Measurements from ENCODE around the gene ZNRF2.

The ZNRF2 gene

GRCh38 chr7:30322271-30323005 is 38.0 kb downstream of the ZNRF2 start:
- DNase-seq (ENCODE audit: low read depth) = no peak

GRCh38 chr7:30323006-30323355 is 38.6 kb downstream of the ZNRF2 start:
- no peak for DNase-seq (ENCODE audit: low read depth)

GRCh38 chr7:30327813-30328212 is 43.4 kb downstream of the ZNRF2 start:
- DNase-seq (ENCODE audit: low read depth) = no peak

GRCh38 chr7:30328381-30328780 is 44.0 kb downstream of the ZNRF2 start:
- DNase-seq (ENCODE audit: low read depth) = no peak

GRCh38 chr7:30329716-30330115 is 45.3 kb downstream of the ZNRF2 start:
- no peak for DNase-seq (ENCODE audit: low read depth)

- no peak for DNase-seq (ENCODE audit: low read depth)
Observed at GRCh38 chr7:30330134-30331111, 46.0 kb downstream of the ZNRF2 start.

- no peak for DNase-seq (ENCODE audit: low read depth)
Observed at GRCh38 chr7:30331338-30331737, 46.9 kb downstream of the ZNRF2 start.

- no peak for DNase-seq (ENCODE audit: low read depth)
Observed at GRCh38 chr7:30332549-30332948, 48.2 kb downstream of the ZNRF2 start.

- no peak for DNase-seq (ENCODE audit: low read depth)
Observed at GRCh38 chr7:30335763-30336487, 51.5 kb downstream of the ZNRF2 start.

GRCh38 chr7:30344513-30344912 is 60.1 kb downstream of the ZNRF2 start:
- no peak for DNase-seq (ENCODE audit: low read depth)

GRCh38 chr7:30347226-30348082 is 63.1 kb downstream of the ZNRF2 start:
- no peak for DNase-seq (ENCODE audit: low read depth)

- DNase-seq (ENCODE audit: low read depth) = no peak
Observed at GRCh38 chr7:30348083-30348560, 63.7 kb downstream of the ZNRF2 start.

- DNase-seq (ENCODE audit: low read depth) = no peak
Observed at GRCh38 chr7:30349170-30349569, 64.8 kb downstream of the ZNRF2 start.

GRCh38 chr7:30349816-30350215 is 65.4 kb downstream of the ZNRF2 start:
- DNase-seq (ENCODE audit: low read depth) = no peak

GRCh38 chr7:30351286-30351685 is 66.9 kb downstream of the ZNRF2 start:
- no peak for DNase-seq (ENCODE audit: low read depth)

GRCh38 chr7:30351724-30352123 is 67.3 kb downstream of the ZNRF2 start:
- no peak for DNase-seq (ENCODE audit: low read depth)

GRCh38 chr7:30352169-30352568 is 67.8 kb downstream of the ZNRF2 start:
- DNase-seq (ENCODE audit: low read depth) = no peak

GRCh38 chr7:30353532-30353931 is 69.1 kb downstream of the ZNRF2 start:
- DNase-seq (ENCODE audit: low read depth) = no peak

- no peak for DNase-seq (ENCODE audit: low read depth)
Observed at GRCh38 chr7:30353932-30354607, 69.7 kb downstream of the ZNRF2 start.

GRCh38 chr7:30354791-30355190 is 70.4 kb downstream of the ZNRF2 start:
- DNase-seq (ENCODE audit: low read depth) = no peak

- DNase-seq (ENCODE audit: low read depth) = no peak
Observed at GRCh38 chr7:30359957-30360356, 75.6 kb downstream of the ZNRF2 start.

All from stimulated activated CD8-positive, alpha-beta memory T cell treated with anti-CD3 and anti-CD28 coated beads, Interleukin-15, amount 100 ng/mL, for 1 hour (primary cell).